ENCODE results near the gene LSM3. TPM values are rescaled to one million over a fixed set of nuclear protein-coding genes. Genes with fewer than 3 reads are reported as not detected.

LSM3 gene
- 10 to 100 TPM; 16.5 to 18.9 TPM for total RNA-seq

DNA sequence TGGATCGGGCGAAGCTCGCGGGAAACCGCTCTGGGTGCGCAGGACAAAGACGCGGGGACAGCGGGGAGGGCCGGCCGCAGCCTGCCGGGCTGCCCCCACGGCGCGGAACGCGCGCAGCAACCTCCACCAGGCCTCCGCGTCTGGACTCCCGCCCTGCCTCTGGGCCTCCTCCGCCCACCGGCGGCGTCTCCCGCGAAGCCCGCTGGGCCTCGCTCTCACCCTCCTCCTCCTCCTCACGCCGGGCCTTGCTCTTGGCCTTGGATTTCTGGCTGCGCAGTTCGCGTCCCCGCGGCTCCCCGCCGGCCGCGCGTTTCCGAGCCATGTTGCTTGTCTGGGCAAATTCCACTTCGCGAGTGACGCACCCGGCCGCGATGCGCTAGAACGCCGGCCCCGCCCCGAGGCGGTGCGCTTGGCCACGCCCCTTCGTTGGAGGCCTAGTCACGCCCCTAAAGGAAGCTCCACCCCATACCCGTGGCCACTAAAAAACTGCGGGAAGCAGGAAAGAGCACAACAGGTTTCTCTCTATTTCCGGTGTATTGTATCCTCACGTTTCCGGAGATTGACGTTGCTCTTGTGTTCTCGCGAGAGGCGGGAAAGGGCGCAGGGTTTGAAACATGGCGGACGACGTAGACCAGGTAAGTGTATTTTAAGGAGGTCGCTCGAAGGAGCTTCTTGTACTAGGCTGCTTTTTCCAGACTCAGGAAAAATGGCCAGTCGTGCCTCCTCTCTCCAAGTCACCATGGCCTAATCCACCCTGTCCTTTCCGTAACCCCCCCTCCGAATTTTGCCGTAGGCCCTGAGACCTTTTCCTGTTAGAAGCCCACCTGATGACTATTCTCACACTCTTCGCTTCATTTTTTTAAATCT, at the start of gene LSM3, which contains the start of gene XPC:
TSS of gene LSM3 (plus strand) at position 571 of the 867 bp plus-strand sequence. CDS start at position 615, 44 bp downstream.
TSS of gene XPC (minus strand) at position 355 of the 867 bp plus-strand sequence. CDS start at position 322, 33 bp downstream.
- H3K9me3 Mint-ChIP-seq (ENCODE audit: low read depth), result no peaks in the 10 kb centered on the region
- H3K27me3 Mint-ChIP-seq, result no peaks in the 10 kb centered on the region
- H3K27ac Mint-ChIP-seq, result peak within 1 kb of the TSS; percentile 99
- H3K4me3 Mint-ChIP-seq, result peak within 1 kb of the TSS; percentile 81
- CTCF ChIA-PET, result interaction anchor here (1.0 to 2.4 kb wide), 9 partner anchors 10 to 472 kb away, joined by 3 to 19 read pairs (median 5); partner anchors contain the start of genes CHCHD4 and TMEM43
- peaks cover 20% of the 10 kb centered on the region for H3K36me3 Mint-ChIP-seq
- DNase-seq (peak; percentile 97), ATAC-seq (peak; percentile 92)
- peaks cover 66% of the 10 kb centered on the region for H3K4me1 Mint-ChIP-seq

DNA sequence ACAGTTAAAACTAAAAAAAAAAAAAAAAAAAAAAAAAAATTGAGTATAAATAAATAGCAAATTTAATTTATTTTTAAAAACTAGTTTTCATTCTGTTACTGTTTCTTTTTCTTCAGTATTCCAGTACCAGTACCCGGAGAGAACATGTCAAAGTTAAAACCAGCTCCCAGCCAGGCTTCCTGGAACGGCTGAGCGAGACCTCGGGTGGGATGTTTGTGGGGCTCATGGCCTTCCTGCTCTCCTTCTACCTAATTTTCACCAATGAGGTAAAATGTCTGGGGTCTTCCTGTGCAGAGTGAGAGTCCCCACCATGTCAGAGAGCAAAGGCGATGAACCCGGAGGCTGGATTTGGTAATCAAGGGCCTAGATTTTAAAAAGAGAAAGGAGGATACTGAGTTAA, 49.3 kb upstream of the LSM3 start:
- Mint-ChIP-seq H3K27ac (no peak overlapping the region), H3K27me3 (no peaks in the 10 kb centered on the region), H3K36me3 (peaks cover 34% of the 10 kb centered on the region), H3K4me1 (peaks cover 29% of the 10 kb centered on the region), H3K4me3 (no peak overlapping the region), H3K9me3 (ENCODE audit: low read depth) (no peaks in the 10 kb centered on the region)
- CTCF ChIA-PET, result interaction anchor here (0.6 to 0.7 kb wide), 3 partner anchors 11 to 345 kb away, joined by 4 to 5 read pairs (median 4); no protein-coding TSS in a partner anchor
- ATAC-seq (no peak), DNase-seq (no peak)

DNA sequence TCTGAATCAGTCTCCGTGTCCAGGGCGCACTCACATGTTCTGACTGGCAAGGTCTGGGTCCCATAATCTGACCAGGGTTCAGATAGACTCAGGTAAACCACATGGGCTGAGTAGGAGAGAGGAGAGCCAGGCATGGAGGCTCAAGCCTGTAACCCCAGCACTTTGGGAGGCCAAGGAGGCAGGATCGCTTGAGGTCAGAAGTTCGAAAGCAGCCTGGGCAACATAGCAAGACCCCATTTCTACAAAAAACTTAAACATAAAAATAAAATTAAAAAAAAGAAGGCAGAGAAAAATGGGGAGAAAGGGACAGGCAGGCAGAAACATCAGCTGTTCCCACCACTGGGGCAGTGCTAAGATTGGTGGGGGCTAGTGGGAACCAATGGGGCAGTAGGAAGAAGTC, 48.4 kb upstream of the LSM3 start:
- Mint-ChIP-seq H3K27me3 (no peaks in the 10 kb centered on the region), H3K36me3 (peaks cover 35% of the 10 kb centered on the region), H3K9me3 (ENCODE audit: low read depth) (no peaks in the 10 kb centered on the region), H3K27ac (no peak overlapping the region), H3K4me1 (peaks cover 29% of the 10 kb centered on the region), H3K4me3 (no peak overlapping the region)
- ATAC-seq, result no peak
- CTCF ChIA-PET, result no interaction called here
- DNase-seq, result no peak

DNA sequence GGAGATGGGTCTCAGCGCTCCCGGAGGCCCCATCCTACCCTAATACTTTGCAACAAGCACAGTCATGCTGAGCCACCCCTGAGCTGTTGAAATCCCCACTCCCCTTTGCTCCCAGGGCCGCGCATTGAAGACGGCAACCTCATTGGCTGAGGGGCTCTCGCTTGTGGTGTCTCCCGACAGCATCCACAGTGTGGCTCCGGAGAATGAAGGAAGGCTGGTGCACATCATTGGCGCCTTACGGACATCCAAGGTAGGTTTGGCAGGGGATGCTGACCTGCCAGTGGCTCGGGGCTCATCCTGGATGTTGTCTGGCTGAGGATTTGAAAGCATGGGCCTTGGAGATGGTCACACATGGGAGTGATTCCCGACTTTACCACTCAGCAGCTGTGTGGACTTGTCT, 47.9 kb upstream of the LSM3 start:
- Mint-ChIP-seq H3K27me3 (no peaks in the 10 kb centered on the region), H3K36me3 (peaks cover 35% of the 10 kb centered on the region), H3K4me1 (peaks cover 29% of the 10 kb centered on the region), H3K4me3 (no peak overlapping the region), H3K27ac (no peak overlapping the region), H3K9me3 (ENCODE audit: low read depth) (no peaks in the 10 kb centered on the region)
- DNase-seq (no peak), ATAC-seq (no peak)
- CTCF ChIA-PET, result no interaction called here

DNA sequence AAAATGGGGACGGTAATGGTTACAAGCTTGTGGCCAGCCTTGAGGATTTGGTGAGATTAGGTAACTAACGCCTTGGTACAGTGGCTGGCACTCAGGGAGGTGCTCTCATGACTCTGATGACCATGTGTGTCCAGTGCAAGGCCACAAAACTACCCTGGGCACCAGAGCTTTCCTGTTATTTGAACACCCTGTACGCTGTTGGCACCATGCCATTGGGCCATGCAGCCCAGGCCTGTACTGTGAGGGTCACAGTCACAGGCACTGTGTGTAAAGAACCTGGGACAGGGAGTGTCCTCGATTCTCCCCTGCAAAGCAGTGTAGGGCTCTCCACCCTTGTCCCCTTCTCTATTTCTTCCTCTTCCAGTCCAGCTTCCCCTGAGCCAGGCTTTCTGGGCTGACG, 47.5 kb upstream of the LSM3 start:
- CTCF ChIA-PET, result interaction anchor here (1.0 kb wide), 1 partner anchor 130 kb away, joined by 3 read pairs; no protein-coding TSS in a partner anchor

DNA sequence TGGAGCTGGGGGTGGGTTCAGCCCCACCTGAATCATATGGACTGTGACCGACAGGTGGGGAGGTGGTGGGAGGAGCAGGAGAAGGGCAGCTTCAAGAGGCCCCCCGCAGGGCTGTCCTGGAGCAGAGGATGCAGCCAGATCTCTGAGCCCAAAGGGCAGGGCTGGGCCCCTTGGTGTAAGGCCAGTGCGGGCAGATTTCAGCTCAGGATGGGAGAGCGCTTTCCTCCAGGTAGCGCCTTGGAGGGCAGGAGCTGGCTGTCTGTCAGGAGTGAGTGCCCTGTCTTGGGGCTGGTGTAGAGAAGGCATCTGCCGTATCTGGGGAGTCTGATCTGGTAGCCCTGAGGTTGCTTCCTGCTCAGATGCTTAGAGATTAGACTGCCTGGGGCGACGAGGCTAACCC, 46.5 kb upstream of the LSM3 start:
- DNase-seq (no peak), ATAC-seq (no peak)
- no peak overlapping the region for H3K4me3 Mint-ChIP-seq
- H3K9me3 Mint-ChIP-seq (ENCODE audit: low read depth), result no peaks in the 10 kb centered on the region
- no peak overlapping the region for H3K27ac Mint-ChIP-seq
- CTCF ChIA-PET, result interaction anchor here (1.0 kb wide), 1 partner anchor 129 kb away, joined by 3 read pairs; no protein-coding TSS in a partner anchor
- peaks cover 42% of the 10 kb centered on the region for H3K36me3 Mint-ChIP-seq
- H3K4me1 Mint-ChIP-seq, result peaks cover 16% of the 10 kb centered on the region
- H3K27me3 Mint-ChIP-seq, result no peaks in the 10 kb centered on the region

More for the DNA sequence above, 47.5 kb upstream of the LSM3 start:
- no peak for DNase-seq
- no peak for ATAC-seq
- Mint-ChIP-seq H3K9me3 (ENCODE audit: low read depth) (no peaks in the 10 kb centered on the region), H3K4me1 (peaks cover 25% of the 10 kb centered on the region), H3K27me3 (no peaks in the 10 kb centered on the region), H3K27ac (no peak overlapping the region), H3K36me3 (peaks cover 40% of the 10 kb centered on the region), H3K4me3 (no peak overlapping the region)

DNA sequence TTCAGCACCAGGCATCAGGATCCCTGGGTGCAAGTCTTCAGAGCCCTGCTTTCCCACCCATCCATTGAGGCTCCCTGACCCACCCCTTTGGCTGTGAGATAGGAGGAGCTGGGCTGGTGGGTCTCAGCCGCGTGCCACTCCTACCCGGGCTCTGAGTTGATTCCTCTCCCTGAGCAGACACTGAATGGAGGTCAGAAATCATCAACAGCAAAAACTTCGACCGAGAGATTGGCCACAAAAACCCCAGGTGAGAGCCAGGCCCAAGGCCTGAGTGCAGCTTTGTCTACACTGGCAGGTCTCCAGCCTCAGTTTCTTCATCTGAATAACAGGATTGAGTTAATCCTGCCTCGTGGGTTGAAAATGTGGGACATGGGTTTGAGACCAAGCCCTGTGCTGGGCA, 45.9 kb upstream of the LSM3 start:
- CTCF ChIA-PET, result no interaction called here

DNA sequence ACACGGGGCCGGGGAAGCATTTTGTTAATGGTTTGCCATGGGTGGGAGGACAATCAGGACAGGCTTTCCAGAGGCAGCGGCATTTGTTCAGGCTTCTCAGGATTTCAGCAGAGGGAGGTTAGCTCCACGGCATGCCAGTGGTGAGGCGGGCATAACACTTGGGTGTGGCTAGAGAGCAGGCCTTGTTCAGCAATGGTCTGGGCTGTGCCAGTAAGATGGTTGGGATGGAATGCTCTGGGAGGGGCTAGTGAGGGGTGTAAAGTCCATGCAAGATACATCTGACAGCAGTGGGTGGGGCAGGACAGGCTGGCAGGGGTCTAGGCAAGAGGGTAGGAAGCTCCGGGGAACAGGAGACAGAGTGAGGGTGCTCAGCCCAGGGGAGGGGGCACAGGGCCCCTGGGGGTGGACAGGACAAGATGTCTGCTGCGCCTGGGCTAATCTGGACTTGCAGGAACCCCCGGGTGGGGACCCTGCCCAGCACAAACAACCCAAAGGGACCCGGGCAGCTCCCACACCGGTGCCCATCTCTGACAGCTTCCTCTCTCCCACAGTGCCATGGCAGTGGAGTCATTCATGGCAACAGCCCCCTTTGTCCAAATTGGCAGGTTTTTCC, 45.3 kb upstream of the LSM3 start:
- CTCF ChIA-PET, result no interaction called here
- no peak for ATAC-seq
- Mint-ChIP-seq H3K27ac (no peak overlapping the region), H3K4me3 (no peak overlapping the region), H3K27me3 (no peaks in the 10 kb centered on the region), H3K4me1 (peaks cover 4% of the 10 kb centered on the region), H3K9me3 (ENCODE audit: low read depth) (no peaks in the 10 kb centered on the region), H3K36me3 (peaks cover 31% of the 10 kb centered on the region)
- no peak for DNase-seq

More for the DNA sequence above, 45.9 kb upstream of the LSM3 start:
- ATAC-seq (no peak), DNase-seq (no peak)
- Mint-ChIP-seq H3K27ac (no peak overlapping the region), H3K36me3 (peaks cover 37% of the 10 kb centered on the region), H3K4me3 (no peak overlapping the region), H3K4me1 (peaks cover 10% of the 10 kb centered on the region), H3K27me3 (no peaks in the 10 kb centered on the region), H3K9me3 (ENCODE audit: low read depth) (no peaks in the 10 kb centered on the region)

DNA sequence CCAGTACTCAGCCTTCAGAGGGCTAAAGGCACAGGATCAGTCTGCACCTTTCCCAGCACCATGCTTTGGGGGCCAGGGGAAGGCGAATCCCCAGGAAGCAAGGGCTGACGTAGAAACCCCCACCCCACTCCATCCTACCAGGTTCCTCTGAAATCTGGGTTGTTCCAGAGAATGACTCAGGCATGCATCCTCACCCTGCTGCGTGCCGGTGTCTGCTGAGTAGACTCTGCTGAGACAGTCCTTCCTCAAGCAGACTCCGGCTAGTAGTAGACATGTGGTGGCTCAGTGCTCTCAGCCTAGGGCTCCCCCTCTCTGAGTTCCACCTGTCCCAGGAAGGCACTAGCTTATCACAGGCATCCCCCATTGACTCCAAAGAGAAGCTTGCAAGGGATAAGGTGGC, 44.7 kb upstream of the LSM3 start:
- Mint-ChIP-seq H3K36me3 (peaks cover 25% of the 10 kb centered on the region), H3K4me1 (no peaks in the 10 kb centered on the region), H3K4me3 (no peak overlapping the region), H3K27me3 (no peaks in the 10 kb centered on the region), H3K9me3 (ENCODE audit: low read depth) (no peaks in the 10 kb centered on the region), H3K27ac (no peak overlapping the region)
- CTCF ChIA-PET, result no interaction called here
- ATAC-seq (no peak), DNase-seq (no peak)

DNA sequence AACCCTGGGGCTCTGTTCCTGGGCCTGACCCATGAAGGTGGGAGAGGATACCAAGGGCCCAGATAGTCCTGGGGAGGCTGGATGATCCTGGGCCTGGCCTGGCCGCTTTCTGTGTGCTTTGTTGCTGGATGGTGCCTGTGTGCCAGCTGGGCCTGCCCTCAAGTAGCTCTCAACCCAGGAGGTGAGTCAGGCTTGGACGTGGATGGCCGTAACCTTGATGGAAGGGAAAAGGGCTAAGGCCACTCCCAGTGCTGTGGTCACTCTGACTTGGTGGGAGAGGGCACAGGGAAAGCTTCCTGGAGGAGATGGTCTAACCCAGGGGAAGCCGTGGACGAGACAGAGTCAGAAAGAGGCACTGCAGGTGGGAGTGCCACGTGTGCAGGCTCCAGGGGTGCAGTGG, 44.3 kb upstream of the LSM3 start:
- Mint-ChIP-seq H3K4me3 (no peak overlapping the region), H3K27ac (no peak overlapping the region), H3K4me1 (no peaks in the 10 kb centered on the region), H3K27me3 (no peaks in the 10 kb centered on the region), H3K9me3 (ENCODE audit: low read depth) (no peaks in the 10 kb centered on the region), H3K36me3 (peaks cover 22% of the 10 kb centered on the region)
- DNase-seq (no peak), ATAC-seq (no peak)
- CTCF ChIA-PET, result no interaction called here

DNA sequence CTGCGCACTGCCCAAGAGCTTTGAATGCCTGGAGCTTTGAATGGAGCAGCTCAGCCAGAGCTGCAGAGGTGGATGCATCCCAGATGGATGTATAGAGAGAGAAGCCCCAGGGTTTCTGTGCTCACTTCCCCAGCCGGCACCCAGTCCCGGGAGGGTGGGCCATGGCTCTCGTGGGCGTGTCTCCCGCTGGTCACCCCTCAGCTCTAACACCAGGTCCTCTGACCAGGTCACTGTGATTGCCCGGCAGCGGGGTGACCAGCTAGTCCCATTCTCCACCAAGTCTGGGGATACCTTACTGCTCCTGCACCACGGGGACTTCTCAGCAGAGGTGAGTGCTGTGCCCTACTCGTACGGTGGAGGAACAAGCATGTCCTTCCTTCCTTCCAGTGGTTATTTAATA, 43.0 kb upstream of the LSM3 start:
- DNase-seq (no peak), ATAC-seq (no peak)
- H3K27me3 Mint-ChIP-seq, result no peaks in the 10 kb centered on the region
- no peaks in the 10 kb centered on the region for H3K4me1 Mint-ChIP-seq
- H3K9me3 Mint-ChIP-seq (ENCODE audit: low read depth), result no peaks in the 10 kb centered on the region
- CTCF ChIA-PET, result no interaction called here
- no peak overlapping the region for H3K27ac Mint-ChIP-seq
- peaks cover 15% of the 10 kb centered on the region for H3K36me3 Mint-ChIP-seq
- H3K4me3 Mint-ChIP-seq, result no peak overlapping the region

DNA sequence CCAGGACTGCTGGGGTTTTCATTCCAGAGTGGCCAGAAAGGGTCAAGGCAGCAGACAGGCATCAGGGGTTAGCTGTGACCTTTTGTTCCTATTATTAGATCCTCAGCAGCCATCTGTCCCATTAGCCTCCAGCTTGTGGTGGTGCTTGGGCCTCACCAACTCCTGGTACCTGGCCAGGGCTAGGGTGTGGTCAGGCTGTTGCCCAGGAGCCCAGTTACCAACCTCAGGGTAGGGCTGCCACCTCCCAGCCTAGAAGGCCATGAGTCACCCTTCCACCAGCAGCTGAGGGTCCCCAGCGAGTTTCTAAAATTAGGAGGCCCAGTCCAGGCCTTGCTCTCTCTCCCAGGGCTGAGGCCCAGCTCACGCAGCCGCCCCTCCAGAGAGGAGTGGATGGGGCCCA, 41.6 kb upstream of the LSM3 start:
- peaks cover 15% of the 10 kb centered on the region for H3K36me3 Mint-ChIP-seq
- CTCF ChIA-PET, result no interaction called here

DNA sequence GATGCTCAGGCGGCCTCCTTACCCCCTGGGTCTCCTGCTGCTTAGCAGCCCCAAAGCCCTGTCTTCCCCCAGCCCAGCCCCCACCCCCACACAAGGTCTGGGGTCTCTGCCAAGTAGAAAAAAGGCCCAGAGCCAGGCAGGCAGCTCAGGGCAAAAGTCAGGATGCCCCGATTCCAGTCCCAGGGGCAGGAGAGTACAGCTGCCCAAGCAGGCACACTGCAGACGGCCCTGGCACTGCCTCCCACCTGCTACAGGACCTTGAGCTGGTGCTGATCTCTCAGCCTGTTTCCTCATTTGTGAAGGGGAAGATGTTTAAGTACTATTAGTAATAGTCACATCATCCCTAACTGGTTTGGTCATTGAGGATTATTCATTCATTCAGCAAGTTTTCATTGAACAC, 41.2 kb upstream of the LSM3 start:
- no peaks in the 10 kb centered on the region for H3K9me3 Mint-ChIP-seq (ENCODE audit: low read depth)
- H3K27me3 Mint-ChIP-seq, result no peaks in the 10 kb centered on the region
- DNase-seq (no peak), ATAC-seq (no peak)
- CTCF ChIA-PET, result no interaction called here
- no peak overlapping the region for H3K4me3 Mint-ChIP-seq
- no peak overlapping the region for H3K27ac Mint-ChIP-seq
- peaks cover 16% of the 10 kb centered on the region for H3K36me3 Mint-ChIP-seq
- H3K4me1 Mint-ChIP-seq, result peaks cover 8% of the 10 kb centered on the region

More for the DNA sequence above, 41.6 kb upstream of the LSM3 start:
- H3K4me1 Mint-ChIP-seq, result peaks cover 3% of the 10 kb centered on the region
- no peak overlapping the region for H3K27ac Mint-ChIP-seq
- H3K9me3 Mint-ChIP-seq (ENCODE audit: low read depth), result no peaks in the 10 kb centered on the region
- no peak for DNase-seq
- no peak overlapping the region for H3K4me3 Mint-ChIP-seq
- H3K27me3 Mint-ChIP-seq, result no peaks in the 10 kb centered on the region
- ATAC-seq, result no peak
